Measurements from ENCODE around the gene KRTAP21-3.

- no peak for TF ChIP-seq POLR2A (IDR thresholded peaks at IDR 0.05; ENCODE audit: low read depth)
- TF ChIP-seq CTCF (IDR thresholded peaks at IDR 0.05) = no peak
- TF ChIP-seq POLR2AphosphoS5 (IDR thresholded peaks at IDR 0.05) = no peak
Measured at GRCh38 chr21:30672985-30673650, 45.5 kb downstream of the KRTAP21-3 start.

Data from esophagus muscularis mucosa (tissue), 3 donors.